WTC11 (cell line): ENCODE measurements around the gene TNNT2. TPM values are rescaled to one million over a fixed set of nuclear protein-coding genes. Genes with fewer than 3 reads are reported as not detected.

Experiments
- ATAC-seq: fragments of 200-7000 bp; cut with Tn5 transposase; 2 replicates; pipeline ENCODE4 v1.10.0; 2021; ENCODE audit warnings: mild to moderate bottlenecking, moderate library complexity
- CTCF ChIA-PET: fragments of 300-600 bp; sonication (Branson Sonifier 250); formaldehyde crosslinking; loops from one replicate; lab custom pipeline; 2021; ENCODE audit warnings: antibody characterized with exemption; lab: Charles Lee
- POLR2A ChIA-PET: fragments of 350-600 bp; sonication (Branson Sonifier 250); formaldehyde crosslinking; loops from one replicate; lab custom pipeline; 2021; ENCODE audit warnings: antibody characterized with exemption; lab: Charles Lee
- DNase-seq: peaks from one replicate; pipeline ENCODE4 v3.0.0; 2021; ENCODE audit warnings: low spot score
- H3K27ac Mint-ChIP-seq: 2 replicates; pipeline ENCODE4 v1.8.0; 2021; ENCODE audit warnings: mixed read lengths
- H3K27me3 Mint-ChIP-seq: 2 replicates; pipeline ENCODE4 v1.8.0; 2021; ENCODE audit warnings: low read depth, mild to moderate bottlenecking, moderate library complexity, mixed read lengths
- H3K36me3 Mint-ChIP-seq: 2 replicates; pipeline ENCODE4 v1.8.0; 2021; ENCODE audit warnings: mixed read lengths
- H3K4me1 Mint-ChIP-seq: 2 replicates; pipeline ENCODE4 v1.8.0; 2022; ENCODE audit warnings: mixed read lengths
- H3K4me3 Mint-ChIP-seq: 2 replicates; pipeline ENCODE4 v1.8.0; 2021; ENCODE audit warnings: mild to moderate bottlenecking, moderate library complexity, mixed read lengths
- H3K9me3 Mint-ChIP-seq: 2 replicates; pipeline ENCODE4 v1.8.0; 2021; ENCODE audit warnings: mixed read lengths
- ELF4 ChIP-seq: sonication (generic); formaldehyde crosslinking; IDR thresholded peaks from 2 replicates; pipeline ENCODE4 v1.8.1; 2022; ENCODE audit warnings: low read depth, mild to moderate bottlenecking, moderate library complexity, missing genetic modification reagents
- FOXP1 ChIP-seq: sonication (generic); formaldehyde crosslinking; IDR thresholded peaks from 2 replicates; pipeline ENCODE4 v1.8.0; 2022; ENCODE audit warnings: missing genetic modification reagents, mild to moderate bottlenecking, moderate library complexity, borderline replicate concordance
- JAZF1 ChIP-seq: fragments of 250-450 bp; sonication (Bioruptor Pico); IDR thresholded peaks from 2 replicates; pipeline ENCODE4 v1.9.0; 2021; ENCODE audit warnings: moderate library complexity, mild to moderate bottlenecking, inconsistent platforms
- JUN ChIP-seq: sonication (generic); formaldehyde crosslinking; IDR thresholded peaks from 2 replicates; pipeline ENCODE4 v1.8.0; 2023; ENCODE audit warnings: mild to moderate bottlenecking, missing genetic modification reagents
- NFATC4 ChIP-seq: fragments of 250-450 bp; sonication (Bioruptor Pico); IDR thresholded peaks from 2 replicates; pipeline ENCODE4 v1.9.0; 2021; ENCODE audit warnings: mild to moderate bottlenecking
- NR1H2 ChIP-seq: sonication (generic); formaldehyde crosslinking; IDR thresholded peaks from 2 replicates; pipeline ENCODE4 v1.9.0; 2021; ENCODE audit warnings: mild to moderate bottlenecking, moderate library complexity, missing genetic modification reagents
- PRRX2 ChIP-seq: fragments of 250-450 bp; sonication (Bioruptor Pico); IDR thresholded peaks from 2 replicates; pipeline ENCODE4 v1.8.0; 2021; ENCODE audit warnings: mild to moderate bottlenecking
- SMAD3 ChIP-seq: sonication (generic); formaldehyde crosslinking; IDR thresholded peaks from 2 replicates; pipeline ENCODE4 v1.8.0; 2022; ENCODE audit warnings: missing genetic modification reagents, mild to moderate bottlenecking, borderline replicate concordance
- ZNF138 ChIP-seq: sonication (generic); formaldehyde crosslinking; conservative IDR thresholded peaks from 2 replicates; pipeline ENCODE4 v1.8.1; 2022; ENCODE audit warnings: mild to moderate bottlenecking, moderate library complexity, missing genetic modification reagents
- ZNF416 ChIP-seq: fragments of 250-450 bp; sonication (Bioruptor Pico); IDR thresholded peaks from 2 replicates; pipeline ENCODE4 v1.9.0; 2021; ENCODE audit warnings: mild to moderate bottlenecking, inconsistent platforms
- total RNA-seq: library from RNA; stranded (reverse); gene quantifications from 3 replicates; pipeline ENCODE4 v1.2.3, GENCODE V29; 2021
- TF ChIP-seq, protein P1 (sequence below): sonication (generic); formaldehyde crosslinking; IDR thresholded peaks from 2 replicates; pipeline ENCODE4 v1.8.1; 2022; ENCODE audit warnings: missing genetic modification reagents, borderline replicate concordance
- TF ChIP-seq, protein P2 (sequence below): sonication (generic); formaldehyde crosslinking; IDR thresholded peaks from 2 replicates; pipeline ENCODE4 v1.8.0; 2023; ENCODE audit warnings: missing genetic modification reagents, mild to moderate bottlenecking, borderline replicate concordance
- TF ChIP-seq, protein P3 (sequence below): fragments of 250-450 bp; sonication (Bioruptor Pico); IDR thresholded peaks from 2 replicates; pipeline ENCODE4 v1.9.0; 2021; ENCODE audit warnings: mild to moderate bottlenecking
- TF ChIP-seq, protein P4 (sequence below): sonication (generic); formaldehyde crosslinking; IDR thresholded peaks from 2 replicates; pipeline ENCODE4 v1.8.1; 2023; ENCODE audit warnings: mild to moderate bottlenecking, missing genetic modification reagents, borderline replicate concordance
- TF ChIP-seq, protein P5 (sequence below): sonication (generic); formaldehyde crosslinking; conservative IDR thresholded peaks from 2 replicates; pipeline ENCODE4 v1.8.1; 2022; ENCODE audit warnings: mild to moderate bottlenecking, missing genetic modification reagents
- TF ChIP-seq, protein P6 (sequence below): sonication (generic); formaldehyde crosslinking; IDR thresholded peaks from 2 replicates; pipeline ENCODE4 v1.8.0; 2022; ENCODE audit warnings: mild to moderate bottlenecking, missing genetic modification reagents

TNNT2 gene
- total RNA-seq, 1 experiment from 2014 or later, result 6.1 TPM

DNA sequence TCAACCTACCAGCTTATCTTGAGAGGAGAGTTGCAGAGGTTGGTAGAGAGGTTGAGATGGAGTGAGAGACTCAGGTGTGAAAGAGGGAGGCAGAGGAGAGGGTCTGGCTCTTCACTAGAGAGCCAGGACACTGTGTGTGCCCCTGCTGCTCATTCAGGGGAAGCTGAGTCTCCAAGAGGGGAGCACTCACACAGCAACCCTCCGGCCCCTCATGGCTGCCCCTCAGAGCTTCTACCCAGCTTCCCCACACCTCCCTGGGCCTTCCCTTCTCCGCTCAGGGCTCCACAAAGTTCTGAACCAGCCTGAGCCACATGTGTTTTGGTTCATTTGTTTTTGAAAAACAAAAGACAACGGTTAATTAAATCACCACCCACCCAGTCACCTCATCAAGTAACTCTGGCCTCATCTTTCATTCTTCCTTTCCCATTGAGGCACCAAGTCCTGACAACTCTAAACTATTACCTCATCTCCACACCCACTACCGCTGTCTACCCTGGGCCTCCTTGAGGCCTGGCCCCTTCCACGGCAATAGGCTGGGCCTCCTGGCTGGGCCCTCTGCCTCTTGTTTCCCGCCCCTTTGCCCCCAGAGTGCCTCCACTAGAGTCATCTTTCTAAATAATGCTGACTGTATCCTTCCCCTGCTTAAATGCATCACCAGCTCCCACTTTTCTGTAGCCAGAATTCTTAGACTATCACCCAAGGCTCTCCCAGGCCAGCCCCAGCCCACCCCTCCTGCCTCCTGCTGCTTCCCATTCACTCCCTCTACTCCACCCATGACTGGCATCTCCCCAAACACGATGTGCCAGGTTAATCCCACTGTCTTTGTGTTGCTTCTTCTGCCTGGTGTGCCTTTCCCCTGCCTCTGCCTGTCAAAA lies 33.0 kb downstream of the TNNT2 start:
- peaks cover 5% of the 10 kb centered on the region for H3K36me3 Mint-ChIP-seq
- H3K4me3 Mint-ChIP-seq, result no peak overlapping the region
- H3K4me1 Mint-ChIP-seq, result peaks cover 35% of the 10 kb centered on the region
- ChIA-PET CTCF (interaction anchor here (0.7 to 7.7 kb wide), 3 partner anchors 16 to 103 kb away, joined by 3 to 175 read pairs (median 58); no protein-coding TSS in a partner anchor), POLR2A (no interaction called here)
- ATAC-seq, result no peak
- no peak for TF ChIP-seq PRRX2 (CRISPR knock-in tag)
- TF ChIP-seq, protein P1, sequence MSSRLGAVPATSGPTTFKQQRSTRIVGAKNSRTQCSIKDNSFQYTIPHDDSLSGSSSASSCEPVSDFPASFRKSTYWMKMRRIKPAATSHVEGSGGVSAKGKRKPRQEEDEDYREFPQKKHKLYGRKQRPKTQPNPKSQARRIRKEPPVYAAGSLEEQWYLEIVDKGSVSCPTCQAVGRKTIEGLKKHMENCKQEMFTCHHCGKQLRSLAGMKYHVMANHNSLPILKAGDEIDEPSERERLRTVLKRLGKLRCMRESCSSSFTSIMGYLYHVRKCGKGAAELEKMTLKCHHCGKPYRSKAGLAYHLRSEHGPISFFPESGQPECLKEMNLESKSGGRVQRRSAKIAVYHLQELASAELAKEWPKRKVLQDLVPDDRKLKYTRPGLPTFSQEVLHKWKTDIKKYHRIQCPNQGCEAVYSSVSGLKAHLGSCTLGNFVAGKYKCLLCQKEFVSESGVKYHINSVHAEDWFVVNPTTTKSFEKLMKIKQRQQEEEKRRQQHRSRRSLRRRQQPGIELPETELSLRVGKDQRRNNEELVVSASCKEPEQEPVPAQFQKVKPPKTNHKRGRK (CRISPR knock-in tag), result no peak
- TF ChIP-seq, protein P2, sequence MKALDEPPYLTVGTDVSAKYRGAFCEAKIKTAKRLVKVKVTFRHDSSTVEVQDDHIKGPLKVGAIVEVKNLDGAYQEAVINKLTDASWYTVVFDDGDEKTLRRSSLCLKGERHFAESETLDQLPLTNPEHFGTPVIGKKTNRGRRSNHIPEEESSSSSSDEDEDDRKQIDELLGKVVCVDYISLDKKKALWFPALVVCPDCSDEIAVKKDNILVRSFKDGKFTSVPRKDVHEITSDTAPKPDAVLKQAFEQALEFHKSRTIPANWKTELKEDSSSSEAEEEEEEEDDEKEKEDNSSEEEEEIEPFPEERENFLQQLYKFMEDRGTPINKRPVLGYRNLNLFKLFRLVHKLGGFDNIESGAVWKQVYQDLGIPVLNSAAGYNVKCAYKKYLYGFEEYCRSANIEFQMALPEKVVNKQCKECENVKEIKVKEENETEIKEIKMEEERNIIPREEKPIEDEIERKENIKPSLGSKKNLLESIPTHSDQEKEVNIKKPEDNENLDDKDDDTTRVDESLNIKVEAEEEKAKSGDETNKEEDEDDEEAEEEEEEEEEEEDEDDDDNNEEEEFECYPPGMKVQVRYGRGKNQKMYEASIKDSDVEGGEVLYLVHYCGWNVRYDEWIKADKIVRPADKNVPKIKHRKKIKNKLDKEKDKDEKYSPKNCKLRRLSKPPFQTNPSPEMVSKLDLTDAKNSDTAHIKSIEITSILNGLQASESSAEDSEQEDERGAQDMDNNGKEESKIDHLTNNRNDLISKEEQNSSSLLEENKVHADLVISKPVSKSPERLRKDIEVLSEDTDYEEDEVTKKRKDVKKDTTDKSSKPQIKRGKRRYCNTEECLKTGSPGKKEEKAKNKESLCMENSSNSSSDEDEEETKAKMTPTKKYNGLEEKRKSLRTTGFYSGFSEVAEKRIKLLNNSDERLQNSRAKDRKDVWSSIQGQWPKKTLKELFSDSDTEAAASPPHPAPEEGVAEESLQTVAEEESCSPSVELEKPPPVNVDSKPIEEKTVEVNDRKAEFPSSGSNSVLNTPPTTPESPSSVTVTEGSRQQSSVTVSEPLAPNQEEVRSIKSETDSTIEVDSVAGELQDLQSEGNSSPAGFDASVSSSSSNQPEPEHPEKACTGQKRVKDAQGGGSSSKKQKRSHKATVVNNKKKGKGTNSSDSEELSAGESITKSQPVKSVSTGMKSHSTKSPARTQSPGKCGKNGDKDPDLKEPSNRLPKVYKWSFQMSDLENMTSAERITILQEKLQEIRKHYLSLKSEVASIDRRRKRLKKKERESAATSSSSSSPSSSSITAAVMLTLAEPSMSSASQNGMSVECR (CRISPR knock-in tag), result no peak
- no peak for TF ChIP-seq NFATC4 (CRISPR knock-in tag)
- TF ChIP-seq NR1H2 (CRISPR knock-in tag), result no peak
- TF ChIP-seq ZNF138 (CRISPR knock-in tag), result no peak
- no peak for TF ChIP-seq SMAD3 (CRISPR knock-in tag)
- TF ChIP-seq, protein P3, sequence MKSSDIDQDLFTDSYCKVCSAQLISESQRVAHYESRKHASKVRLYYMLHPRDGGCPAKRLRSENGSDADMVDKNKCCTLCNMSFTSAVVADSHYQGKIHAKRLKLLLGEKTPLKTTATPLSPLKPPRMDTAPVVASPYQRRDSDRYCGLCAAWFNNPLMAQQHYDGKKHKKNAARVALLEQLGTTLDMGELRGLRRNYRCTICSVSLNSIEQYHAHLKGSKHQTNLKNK (CRISPR knock-in tag), result no peak
- TF ChIP-seq JUN (CRISPR knock-in tag), result no peak
- TF ChIP-seq FOXP1, result no peak
- no peak for TF ChIP-seq JAZF1
- TF ChIP-seq, protein P4, sequence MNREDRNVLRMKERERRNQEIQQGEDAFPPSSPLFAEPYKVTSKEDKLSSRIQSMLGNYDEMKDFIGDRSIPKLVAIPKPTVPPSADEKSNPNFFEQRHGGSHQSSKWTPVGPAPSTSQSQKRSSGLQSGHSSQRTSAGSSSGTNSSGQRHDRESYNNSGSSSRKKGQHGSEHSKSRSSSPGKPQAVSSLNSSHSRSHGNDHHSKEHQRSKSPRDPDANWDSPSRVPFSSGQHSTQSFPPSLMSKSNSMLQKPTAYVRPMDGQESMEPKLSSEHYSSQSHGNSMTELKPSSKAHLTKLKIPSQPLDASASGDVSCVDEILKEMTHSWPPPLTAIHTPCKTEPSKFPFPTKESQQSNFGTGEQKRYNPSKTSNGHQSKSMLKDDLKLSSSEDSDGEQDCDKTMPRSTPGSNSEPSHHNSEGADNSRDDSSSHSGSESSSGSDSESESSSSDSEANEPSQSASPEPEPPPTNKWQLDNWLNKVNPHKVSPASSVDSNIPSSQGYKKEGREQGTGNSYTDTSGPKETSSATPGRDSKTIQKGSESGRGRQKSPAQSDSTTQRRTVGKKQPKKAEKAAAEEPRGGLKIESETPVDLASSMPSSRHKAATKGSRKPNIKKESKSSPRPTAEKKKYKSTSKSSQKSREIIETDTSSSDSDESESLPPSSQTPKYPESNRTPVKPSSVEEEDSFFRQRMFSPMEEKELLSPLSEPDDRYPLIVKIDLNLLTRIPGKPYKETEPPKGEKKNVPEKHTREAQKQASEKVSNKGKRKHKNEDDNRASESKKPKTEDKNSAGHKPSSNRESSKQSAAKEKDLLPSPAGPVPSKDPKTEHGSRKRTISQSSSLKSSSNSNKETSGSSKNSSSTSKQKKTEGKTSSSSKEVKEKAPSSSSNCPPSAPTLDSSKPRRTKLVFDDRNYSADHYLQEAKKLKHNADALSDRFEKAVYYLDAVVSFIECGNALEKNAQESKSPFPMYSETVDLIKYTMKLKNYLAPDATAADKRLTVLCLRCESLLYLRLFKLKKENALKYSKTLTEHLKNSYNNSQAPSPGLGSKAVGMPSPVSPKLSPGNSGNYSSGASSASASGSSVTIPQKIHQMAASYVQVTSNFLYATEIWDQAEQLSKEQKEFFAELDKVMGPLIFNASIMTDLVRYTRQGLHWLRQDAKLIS (CRISPR knock-in tag), result no peak
- no peak for TF ChIP-seq ZNF416 (CRISPR knock-in tag)
- TF ChIP-seq, protein P5, sequence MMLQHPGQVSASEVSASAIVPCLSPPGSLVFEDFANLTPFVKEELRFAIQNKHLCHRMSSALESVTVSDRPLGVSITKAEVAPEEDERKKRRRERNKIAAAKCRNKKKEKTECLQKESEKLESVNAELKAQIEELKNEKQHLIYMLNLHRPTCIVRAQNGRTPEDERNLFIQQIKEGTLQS (CRISPR knock-in tag), result no peak
- no peak for TF ChIP-seq ELF4 (CRISPR knock-in tag)
- TF ChIP-seq, protein P6, sequence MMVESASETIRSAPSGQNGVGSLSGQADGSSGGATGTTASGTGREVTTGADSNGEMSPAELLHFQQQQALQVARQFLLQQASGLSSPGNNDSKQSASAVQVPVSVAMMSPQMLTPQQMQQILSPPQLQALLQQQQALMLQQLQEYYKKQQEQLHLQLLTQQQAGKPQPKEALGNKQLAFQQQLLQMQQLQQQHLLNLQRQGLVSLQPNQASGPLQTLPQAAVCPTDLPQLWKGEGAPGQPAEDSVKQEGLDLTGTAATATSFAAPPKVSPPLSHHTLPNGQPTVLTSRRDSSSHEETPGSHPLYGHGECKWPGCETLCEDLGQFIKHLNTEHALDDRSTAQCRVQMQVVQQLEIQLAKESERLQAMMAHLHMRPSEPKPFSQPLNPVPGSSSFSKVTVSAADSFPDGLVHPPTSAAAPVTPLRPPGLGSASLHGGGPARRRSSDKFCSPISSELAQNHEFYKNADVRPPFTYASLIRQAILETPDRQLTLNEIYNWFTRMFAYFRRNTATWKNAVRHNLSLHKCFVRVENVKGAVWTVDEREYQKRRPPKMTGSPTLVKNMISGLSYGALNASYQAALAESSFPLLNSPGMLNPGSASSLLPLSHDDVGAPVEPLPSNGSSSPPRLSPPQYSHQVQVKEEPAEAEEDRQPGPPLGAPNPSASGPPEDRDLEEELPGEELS, result no peak
- no peak for DNase-seq
- no peak overlapping the region for H3K27ac Mint-ChIP-seq
- peaks cover 8% of the 10 kb centered on the region for H3K9me3 Mint-ChIP-seq
- H3K27me3 Mint-ChIP-seq, result no peaks in the 10 kb centered on the region; the same call in 1 of the 2 replicates
